ENCODE data around the gene EIF2S2. TPM values are rescaled to one million over a fixed set of nuclear protein-coding genes. Genes with fewer than 3 reads are reported as not detected.
A peak's percentile ranks its signal among the peaks of the same experiment; 100 is the strongest.
"Not testable (repeated sequence)": the region's sequence is repeated elsewhere in the genome, so short reads cannot be mapped to it uniquely, and the experiment has no call there.

Gene EIF2S2
- total RNA-seq = 10 to 100 TPM; 39.0 to 79.3 (median 64.4) TPM

- Histone ChIP-seq H3K4me1 (peaks cover 8 to 51% (median 15%) of the 10 kb centered on the region in 3 donors), H3K27me3 (no peaks in the 10 kb centered on the region), H3K9me3 (no peaks in the 10 kb centered on the region), H3K4me3 (peak within 1 kb of the TSS; percentile 80 to 98 (median 94)), H3K27ac (peak within 1 kb of the TSS; percentile 96 to 99 (median 98)), H3K36me3 (peaks cover 0 to 20% (median 0%) of the 10 kb centered on the region in 3 donors)
- DNase-seq = peak; percentile 84
- WGBS, 2 donors = 0 to 2% methylated on average over 4 to 23 of the region's 81 CpGs
- intact Hi-C loops (cut with DNase I) = no loop called here
- TF ChIP-seq CTCF (IDR thresholded peaks at IDR 0.05) (peak in 3 of 6 experiments; percentile 16 to 37 (median 20)), POLR2A (IDR thresholded peaks at IDR 0.05) (peak in 3 of 4 donors; percentile 95 to 99 (median 97))
These were observed at the start of gene EIF2S2 for GRCh38 chr20:34111702-34112599. Gene EIF2S2 (minus strand): TSS chr20:34112243. CDS start chr20:34112110, 133 bp downstream.

GRCh38 chr20:34157697-34158096 is 45.7 kb upstream of the EIF2S2 start:
- DNase-seq; H3K4me3 ChIP-seq; H3K36me3 ChIP-seq; intact Hi-C loops (cut with DNase I); H3K4me1 ChIP-seq; H3K27ac ChIP-seq; H3K9me3 ChIP-seq: not testable (repeated sequence)
- WGBS, 2 donors = 71 to 75% methylated on average over 6 to 8 of the region's 8 CpGs
- peaks cover 0 to 11% (median 0%) of the 10 kb centered on the region in 4 donors for H3K27me3 ChIP-seq

- DNase-seq = no peak
- Histone ChIP-seq H3K9me3 (no peaks in the 10 kb centered on the region), H3K36me3 (no peaks in the 10 kb centered on the region), H3K27ac (no peak overlapping the region), H3K4me1 (no peaks in the 10 kb centered on the region), H3K27me3 (peaks cover 0 to 11% (median 0%) of the 10 kb centered on the region in 4 donors), H3K4me3 (no peak overlapping the region)
- intact Hi-C loops (cut with DNase I) = no loop called here
- TF ChIP-seq POLR2A (IDR thresholded peaks at IDR 0.05) (no peak), CTCF (IDR thresholded peaks at IDR 0.05) (no peak)
- 57 to 77% methylated on average over 2 of the region's 2 CpGs for WGBS, 2 donors
These were observed 43.8 kb upstream of the EIF2S2 start for GRCh38 chr20:34155836-34156235.

GRCh38 chr20:34153169-34153568 is 41.1 kb upstream of the EIF2S2 start:
- 88 to 90% methylated on average over 6 of the region's 6 CpGs for WGBS, 2 donors
- H3K36me3 ChIP-seq; H3K4me1 ChIP-seq; DNase-seq; H3K9me3 ChIP-seq; H3K27ac ChIP-seq; H3K4me3 ChIP-seq; intact Hi-C loops (cut with DNase I): not testable (repeated sequence)
- peaks cover 0 to 11% (median 0%) of the 10 kb centered on the region in 4 donors for H3K27me3 ChIP-seq

GRCh38 chr20:34152073-34152472 is 40.0 kb upstream of the EIF2S2 start:
- WGBS, 2 donors = 88 to 92% methylated on average over 8 of the region's 8 CpGs
- intact Hi-C loops (cut with DNase I); DNase-seq: not testable (repeated sequence)

GRCh38 chr20:34150306-34151000 is 38.4 kb upstream of the EIF2S2 start:
- Histone ChIP-seq H3K4me3 (no peak overlapping the region), H3K27me3 (peaks cover 0 to 11% (median 0%) of the 10 kb centered on the region in 4 donors), H3K27ac (no peak overlapping the region), H3K9me3 (no peaks in the 10 kb centered on the region), H3K36me3 (no peaks in the 10 kb centered on the region), H3K4me1 (no peaks in the 10 kb centered on the region)
- 62 to 63% methylated on average over 9 of the region's 9 CpGs for WGBS, 2 donors
- intact Hi-C loops (cut with DNase I) = no loop called here
- TF ChIP-seq POLR2A (IDR thresholded peaks at IDR 0.05) (no peak), CTCF (IDR thresholded peaks at IDR 0.05) (no peak)
- DNase-seq = no peak

More at GRCh38 chr20:34152073-34152472, 40.0 kb upstream of the EIF2S2 start:
- H3K4me3 ChIP-seq, H3K27ac ChIP-seq, H3K9me3 ChIP-seq, H3K36me3 ChIP-seq, H3K4me1 ChIP-seq: not testable (repeated sequence)
- H3K27me3 ChIP-seq = peaks cover 0 to 11% (median 0%) of the 10 kb centered on the region in 4 donors
